ENCODE results near the gene MYB.

MYB gene

DNA sequence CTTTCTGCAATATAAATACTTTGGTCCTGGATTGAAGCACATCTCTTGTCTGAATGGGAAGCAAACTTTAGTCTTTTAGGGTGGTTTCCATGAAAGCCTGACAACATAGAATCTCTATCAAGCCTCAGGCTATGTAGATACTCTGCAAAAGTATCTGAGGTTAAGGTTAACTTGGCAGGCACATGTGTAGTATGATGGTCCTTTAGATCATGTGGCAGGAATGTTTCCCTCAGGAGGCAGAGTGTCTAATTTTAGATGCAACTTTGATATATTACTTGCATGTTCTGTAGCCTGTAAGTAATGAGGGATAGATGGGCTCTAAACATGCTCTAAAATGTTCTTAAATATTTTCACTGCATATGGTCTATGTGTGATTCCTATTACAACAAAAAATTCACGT is 8.2 kb downstream of the MYB start:
- no peak for DNase-seq

DNA sequence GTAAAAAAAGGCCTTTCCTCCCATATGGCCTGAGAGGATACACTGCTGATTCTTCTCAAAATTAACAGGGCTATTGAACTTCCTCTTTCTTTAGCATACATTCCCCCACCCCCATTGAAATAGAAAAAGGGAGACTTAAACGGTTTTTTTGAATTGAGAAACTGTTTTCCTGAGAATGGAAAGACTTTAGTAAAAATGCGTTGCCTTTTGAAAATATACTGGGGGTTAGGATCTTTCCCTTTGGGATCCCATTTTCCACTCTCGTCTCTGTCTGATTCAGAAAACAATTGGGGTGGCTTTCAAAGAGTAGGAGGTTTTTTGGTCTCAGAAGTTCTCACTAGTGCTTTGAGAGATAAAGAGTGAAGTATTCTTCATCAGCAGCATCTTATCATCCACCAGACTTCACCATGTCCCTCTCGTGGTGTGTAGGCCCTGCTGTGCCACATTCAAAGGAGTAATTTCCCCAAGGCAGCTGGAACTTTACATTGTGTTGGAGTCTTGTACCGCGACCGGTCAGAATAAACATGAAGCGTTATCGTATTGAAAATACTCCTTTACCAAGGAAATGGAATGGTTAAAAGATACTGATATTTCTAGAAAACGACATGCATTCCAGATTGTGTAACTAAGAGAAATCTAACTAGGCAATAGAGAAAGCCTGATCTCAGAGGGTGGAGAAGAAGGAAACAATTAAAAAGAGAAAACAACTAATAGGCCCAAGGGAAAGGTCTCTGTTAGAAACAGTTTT is 10.6 kb downstream of the MYB start:
- no peak for DNase-seq

DNA sequence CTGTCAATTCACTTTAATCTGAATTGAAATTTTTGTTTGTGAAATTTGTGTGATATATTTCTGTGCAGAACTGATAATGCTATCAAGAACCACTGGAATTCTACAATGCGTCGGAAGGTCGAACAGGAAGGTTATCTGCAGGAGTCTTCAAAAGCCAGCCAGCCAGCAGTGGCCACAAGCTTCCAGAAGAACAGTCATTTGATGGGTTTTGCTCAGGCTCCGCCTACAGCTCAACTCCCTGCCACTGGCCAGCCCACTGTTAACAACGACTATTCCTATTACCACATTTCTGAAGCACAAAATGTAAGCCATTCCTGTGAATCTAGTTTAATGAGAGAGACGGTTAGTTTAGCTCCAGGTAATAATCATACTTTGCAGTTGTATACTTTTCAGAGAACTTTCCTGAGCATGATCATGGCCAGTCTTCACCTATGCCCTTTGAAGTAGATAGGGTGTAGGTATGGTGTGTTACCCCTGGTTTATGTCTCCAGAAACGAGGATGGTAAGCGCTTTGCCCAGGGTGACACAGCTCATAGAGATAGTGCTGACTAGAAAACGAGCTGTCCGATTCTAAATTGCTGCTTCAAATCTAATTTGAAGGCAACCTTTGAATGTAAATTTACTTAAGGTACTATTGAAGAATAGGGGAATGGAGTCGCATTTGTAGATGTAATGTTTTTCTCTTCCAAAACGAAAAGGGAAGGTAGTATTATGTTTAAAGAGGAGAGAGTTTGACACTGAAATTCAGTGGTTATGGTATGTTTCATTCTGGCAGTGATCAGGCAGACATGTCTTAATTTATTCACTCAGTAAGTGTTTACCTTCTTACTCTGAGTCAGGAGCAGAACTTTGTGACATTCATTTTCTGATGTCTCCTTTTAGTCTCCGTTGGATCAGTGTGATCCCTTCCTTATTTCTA is 11.4 kb downstream of the MYB start:
- no peak for DNase-seq

DNA sequence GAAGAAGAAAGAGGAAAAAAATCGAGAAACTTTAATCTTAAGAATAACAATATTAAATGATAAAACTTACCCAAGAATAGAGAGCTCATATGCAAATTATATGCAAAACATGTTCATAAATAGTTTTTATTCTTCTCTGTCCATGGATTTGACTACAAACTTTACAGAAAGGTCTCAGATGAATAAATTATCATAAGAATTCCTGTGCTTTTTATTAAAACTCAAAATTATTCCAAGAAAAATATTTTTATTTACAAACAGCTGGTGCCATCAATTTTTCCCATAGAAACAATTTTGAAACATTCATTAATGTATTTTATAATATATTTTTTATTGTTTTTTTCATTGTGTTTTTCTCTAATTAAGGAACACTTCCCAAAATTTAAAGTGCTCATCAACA is 12.1 kb downstream of the MYB start:
- no peak for DNase-seq

DNA sequence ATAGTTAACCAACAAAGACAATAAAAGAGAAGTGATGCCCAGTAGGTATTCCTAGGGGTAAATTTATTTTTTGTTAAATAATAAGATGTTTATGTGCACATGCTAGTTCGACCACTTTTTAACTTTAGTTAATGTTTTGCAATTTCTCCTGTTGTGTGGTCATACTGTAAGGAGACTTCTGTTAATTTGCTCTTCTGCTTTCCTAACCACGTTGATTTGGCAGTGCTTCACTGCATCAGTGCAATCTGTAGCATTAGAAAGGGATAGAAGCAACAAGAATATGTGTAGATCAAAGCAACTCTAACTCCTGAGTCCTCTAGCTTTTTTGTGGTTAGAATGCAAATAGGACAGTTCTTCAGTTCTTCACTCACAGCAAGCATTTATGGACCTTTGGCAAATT is 13.9 kb downstream of the MYB start:
- no peak for DNase-seq

DNA sequence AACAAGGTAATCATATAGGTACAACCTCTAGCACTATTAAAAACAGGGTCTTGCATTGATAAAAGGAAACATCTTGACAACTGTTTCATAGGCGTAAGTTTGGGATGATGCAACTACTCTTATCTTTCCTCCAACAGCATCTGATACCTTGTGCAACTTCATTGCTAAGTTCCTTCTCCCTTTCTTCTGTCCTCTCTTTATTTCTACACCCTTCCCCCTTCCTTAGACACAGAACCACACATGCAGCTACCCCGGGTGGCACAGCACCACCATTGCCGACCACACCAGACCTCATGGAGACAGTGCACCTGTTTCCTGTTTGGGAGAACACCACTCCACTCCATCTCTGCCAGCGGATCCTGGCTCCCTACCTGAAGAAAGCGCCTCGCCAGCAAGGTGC is 14.4 kb downstream of the MYB start:
- no peak for DNase-seq

DNA sequence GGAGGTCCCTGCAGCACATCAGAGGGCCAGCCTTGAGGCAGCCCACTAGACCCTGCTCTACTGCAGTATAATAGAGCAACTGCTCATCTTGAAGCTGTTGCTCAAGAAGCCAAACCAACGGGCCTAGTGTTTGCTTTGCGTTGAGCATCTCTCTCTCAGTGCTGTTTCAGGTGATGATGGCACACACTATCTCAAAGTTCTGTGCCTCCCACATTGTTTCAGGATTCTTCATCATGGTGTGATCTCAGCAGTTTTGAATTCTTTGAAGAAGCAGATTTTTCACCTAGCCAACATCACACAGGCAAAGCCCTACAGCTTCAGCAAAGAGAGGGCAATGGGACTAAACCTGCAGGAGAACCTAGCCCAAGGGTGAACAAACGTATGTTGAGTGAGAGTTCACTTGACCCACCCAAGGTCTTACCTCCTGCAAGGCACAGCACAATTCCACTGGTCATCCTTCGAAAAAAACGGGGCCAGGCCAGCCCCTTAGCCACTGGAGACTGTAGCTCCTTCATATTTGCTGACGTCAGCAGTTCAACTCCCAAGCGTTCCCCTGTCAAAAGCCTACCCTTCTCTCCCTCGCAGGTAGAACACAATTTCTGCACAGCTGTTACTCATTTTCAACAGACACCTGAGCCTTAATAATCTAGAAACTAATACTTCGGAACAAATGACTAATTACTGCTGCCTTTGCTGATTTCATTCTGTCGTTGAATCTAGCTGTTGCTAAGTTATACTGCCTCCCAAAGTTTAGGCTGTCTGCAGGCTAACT is 15.8 kb downstream of the MYB start:
- DNase-seq = no peak

DNA sequence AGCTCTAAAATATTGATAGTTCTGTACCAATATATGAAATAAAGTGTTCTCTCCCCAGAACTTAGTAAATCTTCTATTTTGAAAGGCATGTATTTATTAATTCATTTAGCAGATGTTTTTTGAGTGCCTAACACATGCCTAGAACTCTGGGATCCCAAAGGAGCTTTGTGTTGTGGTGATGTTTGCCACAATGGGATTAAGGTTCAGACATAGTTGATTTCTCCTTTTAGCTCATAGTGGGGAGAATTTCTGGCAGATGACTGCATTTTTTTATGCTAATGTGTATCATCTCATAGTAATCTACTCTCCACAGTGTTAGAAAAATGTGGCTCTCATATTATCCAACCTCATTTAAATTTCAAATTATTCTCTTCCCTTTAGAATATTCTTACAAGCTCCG is 21.7 kb downstream of the MYB start:
- DNase-seq = peak; percentile 47

DNA sequence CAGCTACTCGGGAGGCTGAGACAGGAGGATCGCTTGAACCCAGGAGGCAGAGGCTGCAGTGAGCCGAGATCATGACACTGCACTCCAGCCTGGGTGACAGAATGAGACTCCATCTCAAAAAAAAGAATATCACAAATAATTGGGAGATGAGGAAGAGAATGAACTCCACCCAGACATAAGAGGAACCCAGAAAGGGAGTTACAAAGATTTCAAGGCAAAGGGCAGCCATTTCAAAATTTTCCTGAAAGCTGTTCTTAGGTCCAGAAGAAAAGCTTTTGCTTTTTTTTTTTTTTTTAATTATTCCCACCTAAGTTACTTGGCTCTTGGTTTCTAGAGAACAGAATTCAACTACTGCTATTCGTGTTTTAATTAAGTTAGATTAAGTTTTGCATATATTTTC is 23.8 kb downstream of the MYB start:
- DNase-seq = no peak

DNA sequence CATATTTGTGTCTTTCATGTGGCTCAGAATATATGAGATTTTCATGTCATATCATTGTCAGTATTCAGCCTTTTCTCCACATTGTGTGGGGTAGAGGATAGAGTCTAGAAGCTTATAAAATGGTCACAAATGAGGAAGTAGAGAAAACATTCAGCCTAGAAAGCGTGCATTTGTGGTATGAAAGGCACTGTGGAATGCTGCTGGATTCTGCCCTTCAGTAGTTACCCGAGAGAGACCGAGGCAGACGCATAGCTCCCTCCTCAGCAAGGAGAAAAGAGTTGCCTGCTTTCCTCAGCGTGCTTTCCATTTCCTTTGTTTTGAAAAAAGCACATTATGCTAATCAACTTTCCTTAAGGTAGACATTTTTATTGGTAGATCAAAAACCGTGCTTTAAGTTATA is 28.7 kb downstream of the MYB start:
- DNase-seq = no peak

DNA sequence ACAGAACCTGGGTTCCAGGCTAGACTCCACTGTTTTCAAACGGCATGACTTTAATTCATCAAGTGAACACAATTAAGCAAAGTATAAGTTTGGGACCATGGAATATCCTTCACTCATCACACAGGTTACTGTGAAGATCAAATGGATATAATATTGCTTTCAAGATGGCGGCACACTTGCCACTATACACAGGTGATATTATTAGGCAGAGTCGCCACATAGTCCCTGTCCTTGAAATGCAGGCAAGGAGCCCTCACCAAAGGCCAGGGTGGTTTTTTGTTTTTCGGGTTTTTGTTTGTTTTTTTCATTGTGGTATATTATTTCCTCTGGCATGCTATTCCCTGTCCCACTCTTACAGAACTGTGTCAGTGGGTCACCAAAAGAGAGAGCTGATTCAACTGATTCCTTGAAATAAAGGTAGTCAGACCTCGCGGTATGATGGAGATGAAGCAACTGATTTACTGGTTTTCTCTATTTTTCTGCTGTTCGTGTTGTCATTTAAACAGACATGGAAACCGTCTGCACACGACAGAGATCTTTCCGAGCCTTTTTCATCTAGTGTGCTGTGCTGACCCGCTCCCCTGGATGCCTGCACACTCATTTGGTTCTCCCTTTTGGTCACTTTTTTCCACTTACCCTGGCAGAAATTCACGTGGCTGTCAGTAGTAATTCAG is 29.7 kb downstream of the MYB start:
- no peak for DNase-seq

DNA sequence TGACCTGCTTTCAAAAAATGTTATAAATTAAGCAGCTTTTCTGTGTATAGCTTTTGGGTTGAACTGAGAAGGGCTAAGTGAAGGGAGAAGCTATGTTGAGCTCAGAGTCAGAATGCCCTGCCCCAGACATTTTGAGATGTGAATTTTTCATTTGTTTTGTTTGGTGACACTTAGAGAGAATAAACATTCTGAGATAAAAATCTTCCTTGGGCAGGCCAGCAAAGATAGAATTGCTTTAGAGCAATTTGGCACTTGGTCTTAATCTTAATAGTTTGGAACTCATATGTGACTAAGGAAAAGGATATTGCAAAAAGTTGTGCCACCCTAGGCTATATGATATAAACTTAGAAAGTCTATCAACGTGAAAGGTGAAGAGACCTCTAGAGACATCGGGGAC is 30.2 kb downstream of the MYB start:
- DNase-seq = no peak

DNA sequence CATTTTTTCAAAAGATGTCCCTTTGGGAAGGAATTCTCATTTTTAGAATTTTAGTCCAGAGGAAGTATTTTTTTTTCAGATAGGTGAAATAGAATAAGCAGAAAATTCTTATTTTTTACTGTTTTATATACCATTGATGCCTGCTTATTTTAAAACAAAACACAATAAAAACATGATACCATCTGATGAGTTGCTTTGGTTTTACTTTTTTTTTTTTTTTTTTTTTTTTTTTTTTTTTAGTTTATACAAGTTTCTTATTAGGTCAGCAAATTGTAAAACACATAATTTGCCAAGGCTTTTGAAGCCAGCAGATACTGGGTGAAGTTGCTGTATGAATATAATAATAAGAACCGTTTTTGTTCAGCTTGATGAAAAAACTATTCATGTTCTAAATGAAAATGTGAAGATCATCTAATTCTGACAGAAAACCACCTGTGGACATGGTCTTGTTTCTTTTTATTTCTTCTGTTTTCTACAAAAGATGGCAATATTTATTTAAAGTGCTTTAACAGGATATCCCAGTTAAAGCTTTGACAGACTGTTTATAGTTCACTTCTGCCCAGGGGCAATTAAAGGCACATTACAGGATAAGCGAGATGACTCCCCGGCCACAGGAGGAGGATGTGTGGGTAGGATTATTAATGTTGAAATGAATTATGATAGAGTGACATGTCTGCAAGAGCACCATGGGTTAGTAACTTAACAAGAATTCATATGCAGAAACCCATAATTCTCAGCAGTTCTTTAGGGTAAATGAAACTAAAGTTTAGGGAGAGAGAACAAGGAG is 31.1 kb downstream of the MYB start:
- DNase-seq = peak; percentile 86

DNA sequence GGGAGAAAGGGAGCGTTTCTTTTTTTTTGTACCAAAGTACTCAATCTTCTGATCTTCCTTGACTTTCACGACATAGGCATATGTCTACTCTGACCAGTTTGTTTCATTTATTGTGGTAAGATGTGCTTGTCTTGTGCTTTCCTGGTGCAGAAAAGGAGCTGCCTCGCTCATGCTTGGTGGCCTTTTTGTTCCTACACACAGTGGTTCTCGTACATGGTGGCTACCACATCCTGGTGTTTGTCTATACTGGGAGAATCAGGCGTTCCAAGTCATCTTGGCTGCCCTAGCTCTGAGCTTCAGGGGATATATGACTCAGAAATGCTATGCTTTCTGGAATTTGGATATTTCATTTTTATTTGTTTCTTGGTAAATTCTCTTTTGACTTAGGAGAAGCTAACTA is 31.8 kb downstream of the MYB start:
- DNase-seq = peak; percentile 69

DNA sequence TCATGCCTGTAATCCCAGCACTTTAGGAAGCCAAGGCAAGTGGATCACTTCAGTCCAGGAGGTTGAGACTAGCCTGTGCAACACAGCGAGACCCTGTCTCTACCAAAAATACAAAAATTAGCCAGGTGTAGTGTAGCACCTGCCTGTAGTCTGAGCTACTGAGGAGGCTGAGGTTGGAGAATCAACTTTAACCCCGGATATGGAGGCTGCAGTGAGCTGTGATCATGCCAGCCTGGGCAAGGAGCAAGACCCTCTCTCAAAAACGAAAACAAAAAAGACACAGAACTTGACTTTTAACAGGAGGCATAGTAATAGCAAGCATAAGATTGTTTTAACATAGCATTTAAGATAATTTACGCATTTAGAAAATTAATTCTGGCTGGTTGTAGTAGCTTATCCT is 32.5 kb downstream of the MYB start:
- DNase-seq = no peak

DNA sequence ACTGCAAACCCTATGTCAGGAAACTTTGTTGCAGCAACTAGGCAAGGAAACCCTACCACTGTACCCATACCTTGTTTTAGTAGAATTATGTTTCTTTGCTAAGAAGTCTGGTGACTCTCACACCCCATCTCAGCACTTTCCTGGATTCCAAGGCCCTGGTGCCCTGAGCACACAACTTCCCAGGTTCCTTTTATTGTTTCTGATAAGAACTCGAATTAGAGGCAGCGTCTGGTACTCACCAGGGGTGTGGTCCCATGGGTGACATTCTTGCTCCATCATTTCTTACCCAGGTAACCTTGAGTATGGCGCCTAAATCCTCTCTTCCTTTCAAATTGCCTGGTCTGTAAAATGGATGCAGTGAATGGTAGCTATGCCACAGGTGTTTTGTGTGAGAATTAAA is 34.1 kb downstream of the MYB start:
- DNase-seq = no peak

DNA sequence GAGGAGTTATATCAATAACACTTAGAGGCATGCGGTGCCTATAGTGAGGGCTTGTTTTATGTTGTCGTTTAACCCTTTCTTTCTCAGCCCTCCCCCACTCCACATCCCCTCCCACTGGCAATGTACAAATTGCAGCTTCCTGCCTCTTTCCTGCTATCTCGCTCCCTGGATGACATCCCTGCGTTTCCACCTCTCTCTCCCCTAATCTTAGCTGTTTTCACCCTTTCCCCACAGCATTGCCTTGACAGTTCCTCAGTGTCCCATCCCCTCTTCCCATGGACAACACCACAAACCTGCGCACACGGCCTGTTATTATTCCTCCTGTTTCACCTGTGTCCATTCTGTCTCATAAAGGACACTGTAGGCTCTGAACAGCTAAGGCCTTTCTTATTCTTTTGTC is 34.5 kb downstream of the MYB start:
- DNase-seq = no peak

DNA sequence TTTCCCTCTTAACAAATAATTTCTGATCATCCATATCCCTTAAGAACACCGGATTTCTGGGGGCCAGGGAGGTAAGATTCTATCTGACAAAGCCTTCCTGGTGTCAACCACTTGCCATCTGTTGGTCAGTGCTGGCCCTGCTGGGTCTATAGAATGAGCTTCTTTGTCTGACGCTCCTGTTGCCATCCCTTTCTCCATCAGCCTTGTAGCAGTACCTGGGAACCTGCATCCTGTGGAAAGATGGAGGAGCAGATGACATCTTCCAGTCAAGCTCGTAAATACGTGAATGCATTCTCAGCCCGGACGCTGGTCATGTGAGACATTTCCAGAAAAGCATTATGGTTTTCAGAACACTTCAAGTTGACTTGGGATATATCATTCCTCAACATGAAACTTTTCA is 36.6 kb downstream of the MYB start:
- DNase-seq = no peak

DNA sequence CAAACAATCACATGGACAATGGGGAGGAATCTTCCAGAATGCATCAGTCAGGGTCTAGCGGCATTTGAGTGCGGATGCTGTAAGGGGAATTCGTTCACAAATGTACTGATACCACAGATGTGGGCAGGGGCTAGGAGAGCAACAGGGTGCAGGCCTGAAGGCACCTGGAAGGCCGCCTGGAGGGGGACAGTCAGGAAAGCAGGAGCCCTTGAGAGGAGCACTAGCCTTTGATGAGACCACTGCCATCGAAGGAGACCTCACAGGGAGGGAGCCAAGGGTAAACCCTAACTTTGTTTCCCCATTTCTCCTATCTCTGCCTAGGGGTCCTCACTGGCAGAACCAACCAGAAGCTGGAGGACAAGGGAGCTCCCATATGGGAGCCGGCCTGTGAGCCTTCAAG is 38.2 kb downstream of the MYB start:
- no peak for DNase-seq

DNA sequence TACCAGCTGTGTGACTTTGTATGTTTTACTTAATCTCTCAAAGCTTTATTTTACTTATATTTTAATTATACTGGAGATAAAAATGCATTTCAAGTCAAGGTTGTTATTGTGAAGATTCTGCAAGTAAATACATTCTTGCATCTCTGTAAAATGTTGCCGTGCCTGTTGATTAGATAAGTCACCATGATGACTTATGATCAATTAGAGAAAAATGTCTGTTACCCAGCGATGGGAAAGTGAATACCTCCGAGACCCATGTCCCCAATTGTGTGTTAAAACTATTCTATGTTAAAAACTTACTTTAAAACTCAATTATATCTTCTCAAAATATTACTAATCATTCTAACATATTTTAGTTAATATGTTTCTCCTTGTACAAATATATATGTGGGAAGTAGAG is 39.9 kb downstream of the MYB start:
- DNase-seq = no peak

DNA sequence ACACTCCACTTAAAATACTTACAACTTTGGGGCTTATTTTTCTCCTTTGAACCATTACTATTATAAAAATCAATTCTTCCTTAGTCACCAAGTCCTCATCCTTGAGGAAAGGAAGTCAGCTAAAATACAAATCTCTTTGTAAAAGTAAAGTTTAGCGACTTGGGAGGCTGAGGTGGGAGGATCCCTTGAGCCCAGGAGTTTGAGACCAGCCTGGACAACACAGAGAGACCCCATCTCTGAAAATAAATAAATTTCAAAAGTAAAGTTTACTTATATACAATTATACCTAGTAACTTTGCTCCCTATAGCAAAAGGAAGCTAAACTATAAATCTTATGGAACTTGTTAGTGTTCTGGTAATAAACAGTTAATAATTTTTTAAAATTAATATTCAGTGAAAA is 40.4 kb downstream of the MYB start:
- DNase-seq = no peak

DNA sequence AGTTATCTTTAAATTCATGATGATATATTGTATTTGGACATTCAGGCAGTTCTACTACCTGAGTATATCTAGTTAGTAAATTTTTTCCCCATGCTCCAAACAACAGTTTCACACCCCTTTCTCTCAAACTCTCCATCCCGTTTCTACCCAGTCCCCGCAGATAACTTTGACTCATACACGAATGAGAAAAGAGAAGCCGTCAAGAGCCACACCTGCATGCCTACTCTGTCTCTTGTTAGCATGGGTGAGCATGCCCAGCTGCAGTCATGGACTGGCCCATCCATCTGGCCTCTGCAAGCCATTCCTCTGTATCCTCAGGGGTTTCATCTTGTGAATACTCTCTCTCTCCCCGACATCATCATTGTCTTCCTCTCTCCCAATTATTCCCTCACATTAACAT is 41.5 kb downstream of the MYB start:
- no peak for DNase-seq
